ENCODE results near the gene C2orf92.

C2orf92 gene

DNA sequence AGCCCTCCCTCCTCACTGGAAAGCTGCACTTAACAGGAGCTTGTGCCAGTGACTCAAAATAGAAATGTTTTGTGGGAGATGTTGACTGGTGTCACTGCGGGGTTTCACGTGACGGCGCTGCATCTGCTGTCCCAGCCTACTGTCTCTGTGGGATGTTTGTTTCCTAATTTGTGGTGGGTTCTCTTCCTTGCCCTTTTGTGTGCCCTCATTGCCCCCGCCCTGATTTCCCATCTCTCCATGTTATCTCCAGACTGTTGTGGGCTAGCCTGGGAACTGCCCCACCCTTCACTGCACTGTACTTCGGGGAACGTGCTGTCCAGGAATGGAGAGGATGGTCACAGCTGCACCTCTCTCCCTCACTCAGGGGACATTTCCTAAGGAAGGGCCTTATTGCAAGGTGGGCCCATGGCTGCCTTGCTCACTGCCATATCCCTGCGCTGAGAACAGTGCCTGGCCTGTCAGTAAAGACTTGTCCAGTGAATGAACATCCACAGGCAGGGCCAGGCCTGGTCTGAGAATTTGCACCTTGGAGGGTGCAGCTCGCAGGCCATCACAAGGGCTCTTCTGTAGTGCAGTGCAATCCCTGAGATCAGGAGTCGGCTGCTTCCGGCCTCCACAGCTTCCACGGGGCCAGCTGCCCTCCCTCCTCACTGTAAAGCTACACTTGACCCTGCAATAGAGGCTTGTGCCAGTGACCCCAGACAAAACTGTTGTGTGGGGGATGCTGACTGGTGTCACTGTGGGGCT, 61.9 kb downstream of the C2orf92 start:
- TF ChIP-seq, protein P1, sequence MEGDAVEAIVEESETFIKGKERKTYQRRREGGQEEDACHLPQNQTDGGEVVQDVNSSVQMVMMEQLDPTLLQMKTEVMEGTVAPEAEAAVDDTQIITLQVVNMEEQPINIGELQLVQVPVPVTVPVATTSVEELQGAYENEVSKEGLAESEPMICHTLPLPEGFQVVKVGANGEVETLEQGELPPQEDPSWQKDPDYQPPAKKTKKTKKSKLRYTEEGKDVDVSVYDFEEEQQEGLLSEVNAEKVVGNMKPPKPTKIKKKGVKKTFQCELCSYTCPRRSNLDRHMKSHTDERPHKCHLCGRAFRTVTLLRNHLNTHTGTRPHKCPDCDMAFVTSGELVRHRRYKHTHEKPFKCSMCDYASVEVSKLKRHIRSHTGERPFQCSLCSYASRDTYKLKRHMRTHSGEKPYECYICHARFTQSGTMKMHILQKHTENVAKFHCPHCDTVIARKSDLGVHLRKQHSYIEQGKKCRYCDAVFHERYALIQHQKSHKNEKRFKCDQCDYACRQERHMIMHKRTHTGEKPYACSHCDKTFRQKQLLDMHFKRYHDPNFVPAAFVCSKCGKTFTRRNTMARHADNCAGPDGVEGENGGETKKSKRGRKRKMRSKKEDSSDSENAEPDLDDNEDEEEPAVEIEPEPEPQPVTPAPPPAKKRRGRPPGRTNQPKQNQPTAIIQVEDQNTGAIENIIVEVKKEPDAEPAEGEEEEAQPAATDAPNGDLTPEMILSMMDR (IDR thresholded peaks at IDR 0.05), result no peak

DNA sequence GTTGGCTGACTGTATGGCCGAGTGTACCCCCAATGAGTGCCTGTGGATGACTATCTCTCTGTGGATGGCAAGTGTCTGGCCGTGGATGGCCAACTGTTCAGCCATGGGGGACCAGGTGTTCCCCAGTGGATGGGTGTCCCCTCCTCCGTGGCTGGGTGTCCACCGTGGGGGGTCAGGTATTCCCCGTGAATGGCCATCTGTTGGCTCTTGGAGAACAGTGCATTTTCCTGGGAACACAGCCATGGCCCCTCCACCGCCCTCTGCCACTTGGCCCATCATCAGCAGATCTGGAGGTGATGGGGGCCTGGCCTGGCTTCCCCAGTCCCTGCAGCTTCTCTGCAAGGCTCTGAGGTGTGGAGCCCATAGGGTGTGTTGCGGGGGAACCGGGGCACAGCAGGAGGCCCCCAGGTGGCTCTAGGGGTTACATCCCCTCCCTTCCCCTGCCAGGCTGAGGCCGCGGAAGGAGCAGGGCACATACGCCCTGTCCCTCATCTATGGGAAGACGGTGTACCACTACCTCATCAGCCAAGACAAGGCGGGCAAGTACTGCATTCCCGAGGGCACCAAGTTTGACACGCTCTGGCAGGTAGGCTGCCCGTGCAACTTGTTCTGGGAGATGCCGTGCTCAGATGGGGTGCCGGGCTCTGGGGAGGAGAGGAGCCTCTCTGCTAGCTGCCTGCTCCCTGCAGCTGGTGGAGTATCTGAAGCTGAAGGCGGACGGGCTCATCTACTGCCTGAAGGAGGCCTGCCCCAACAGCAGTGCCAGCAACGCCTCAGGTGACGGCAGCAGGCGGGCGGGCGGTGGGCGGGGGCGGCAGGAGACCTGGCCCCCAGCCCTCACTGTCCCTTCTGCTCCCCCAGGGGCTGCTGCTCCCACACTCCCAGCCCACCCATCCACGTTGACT, 63.2 kb downstream of the C2orf92 start:
- TF ChIP-seq, protein P1 (IDR thresholded peaks at IDR 0.05), result no peak

DNA sequence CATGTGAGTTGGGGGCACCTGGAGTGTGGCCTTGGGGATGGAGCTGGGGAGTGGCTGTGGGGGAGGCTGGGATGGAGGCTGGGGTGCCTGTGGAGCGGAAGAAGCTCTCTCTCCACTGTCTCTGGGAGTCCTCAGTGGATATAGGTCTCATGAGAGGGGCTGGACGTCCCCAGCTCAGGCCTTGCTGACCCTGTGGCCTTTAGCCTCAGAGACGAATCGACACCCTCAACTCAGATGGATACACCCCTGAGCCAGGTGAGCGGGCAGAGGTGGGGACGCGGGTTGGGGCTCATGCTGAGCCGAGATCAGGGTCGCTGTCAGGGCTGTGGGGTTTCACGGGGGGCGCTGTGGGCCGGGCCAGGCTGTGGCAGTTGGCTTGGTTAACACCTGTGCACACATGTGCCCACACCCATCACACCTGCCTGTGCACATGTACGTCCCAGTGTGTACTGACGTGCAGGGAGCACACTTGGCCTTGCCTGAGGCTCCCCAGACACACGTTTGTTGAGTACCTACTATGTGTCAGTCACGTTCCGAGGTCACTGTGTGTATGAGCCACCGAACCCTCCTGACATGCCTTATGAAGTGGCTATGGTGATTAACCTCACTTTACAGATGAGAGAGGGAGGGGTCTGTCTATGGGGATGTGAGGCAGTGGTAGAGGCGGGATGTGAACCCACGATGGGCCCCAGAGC, 64.0 kb downstream of the C2orf92 start:
- TF ChIP-seq, protein P1 (IDR thresholded peaks at IDR 0.05), result no peak

DNA sequence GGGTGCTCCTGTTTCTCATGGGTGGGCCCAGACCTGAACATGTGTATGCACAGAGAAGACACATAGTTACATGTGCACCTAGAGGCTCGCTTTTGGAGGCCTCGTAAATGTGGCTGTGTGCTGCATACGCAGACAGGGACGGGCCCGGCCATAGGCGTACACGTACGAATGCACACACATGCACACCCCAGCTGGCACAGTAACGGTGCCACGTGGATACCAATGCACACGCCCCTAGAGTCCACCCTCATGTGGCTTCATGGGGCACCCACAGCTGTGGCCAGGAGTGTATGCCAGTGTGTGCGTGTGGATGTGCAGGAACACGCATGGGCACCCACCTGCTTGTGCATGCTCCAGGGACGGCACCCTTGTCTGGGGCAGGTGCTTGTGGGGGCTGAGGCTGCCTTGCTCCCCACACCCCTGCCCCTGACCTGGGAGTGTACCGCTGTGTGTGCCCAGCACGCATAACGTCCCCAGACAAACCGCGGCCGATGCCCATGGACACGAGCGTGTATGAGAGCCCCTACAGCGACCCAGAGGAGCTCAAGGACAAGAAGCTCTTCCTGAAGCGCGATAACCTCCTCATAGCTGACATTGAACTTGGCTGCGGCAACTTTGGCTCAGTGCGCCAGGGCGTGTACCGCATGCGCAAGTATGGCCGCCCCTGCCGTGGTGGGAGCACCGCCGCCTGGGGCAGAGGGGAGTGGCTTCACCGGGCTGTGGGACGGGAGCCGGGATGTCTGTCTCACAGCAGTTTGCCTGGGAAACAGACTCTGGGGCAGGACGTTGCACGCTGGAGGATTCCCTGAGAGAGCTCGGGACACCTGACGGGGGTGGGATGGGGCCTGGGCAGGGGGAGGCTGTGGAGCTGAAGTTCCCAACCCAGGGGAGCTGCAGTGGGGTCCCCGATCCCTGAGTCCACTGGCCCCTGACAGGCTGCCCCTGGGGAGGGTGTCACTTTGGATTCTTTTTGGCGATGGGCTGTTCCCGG, 64.8 kb downstream of the C2orf92 start:
- TF ChIP-seq, protein P1 (IDR thresholded peaks at IDR 0.05), result no peak

DNA sequence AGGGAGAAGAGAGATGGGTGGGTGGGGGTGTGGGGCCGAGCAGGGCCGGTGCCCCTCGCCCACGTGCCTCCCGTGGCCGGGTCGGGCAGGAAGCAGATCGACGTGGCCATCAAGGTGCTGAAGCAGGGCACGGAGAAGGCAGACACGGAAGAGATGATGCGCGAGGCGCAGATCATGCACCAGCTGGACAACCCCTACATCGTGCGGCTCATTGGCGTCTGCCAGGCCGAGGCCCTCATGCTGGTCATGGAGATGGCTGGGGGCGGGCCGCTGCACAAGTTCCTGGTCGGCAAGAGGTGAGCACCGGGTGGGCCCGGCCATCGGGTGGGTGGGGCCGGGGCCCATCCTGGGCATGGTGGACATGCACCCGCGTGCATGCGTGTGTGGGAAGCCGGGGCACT, 65.6 kb downstream of the C2orf92 start:
- TF ChIP-seq, protein P1 (IDR thresholded peaks at IDR 0.05), result no peak

DNA sequence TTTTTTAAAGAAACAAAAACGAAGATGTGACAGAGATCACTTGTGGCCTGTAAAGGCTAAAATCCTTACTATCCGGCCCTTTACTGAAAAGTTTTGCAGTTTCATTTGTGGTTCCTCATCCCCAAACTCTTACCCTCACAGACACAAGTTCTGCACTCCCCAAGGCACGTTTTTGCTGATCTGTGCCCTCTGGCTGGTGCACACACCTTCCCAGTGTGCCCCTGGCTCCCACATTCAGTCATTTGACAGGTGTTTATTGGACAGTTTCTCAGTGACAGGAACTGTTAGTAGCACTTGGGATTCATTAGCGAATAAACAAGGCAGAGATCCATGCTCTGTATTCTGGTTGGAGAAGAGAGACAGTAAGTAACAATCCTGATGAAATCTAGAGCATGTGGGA, 66.7 kb downstream of the C2orf92 start:
- TF ChIP-seq, protein P1 (IDR thresholded peaks at IDR 0.05), result no peak

Data from LNCAP (cell line).